ENCODE measurements around the gene GSK3A.
A peak's percentile ranks its signal among the peaks of the same experiment; 100 is the strongest.

DNA sequence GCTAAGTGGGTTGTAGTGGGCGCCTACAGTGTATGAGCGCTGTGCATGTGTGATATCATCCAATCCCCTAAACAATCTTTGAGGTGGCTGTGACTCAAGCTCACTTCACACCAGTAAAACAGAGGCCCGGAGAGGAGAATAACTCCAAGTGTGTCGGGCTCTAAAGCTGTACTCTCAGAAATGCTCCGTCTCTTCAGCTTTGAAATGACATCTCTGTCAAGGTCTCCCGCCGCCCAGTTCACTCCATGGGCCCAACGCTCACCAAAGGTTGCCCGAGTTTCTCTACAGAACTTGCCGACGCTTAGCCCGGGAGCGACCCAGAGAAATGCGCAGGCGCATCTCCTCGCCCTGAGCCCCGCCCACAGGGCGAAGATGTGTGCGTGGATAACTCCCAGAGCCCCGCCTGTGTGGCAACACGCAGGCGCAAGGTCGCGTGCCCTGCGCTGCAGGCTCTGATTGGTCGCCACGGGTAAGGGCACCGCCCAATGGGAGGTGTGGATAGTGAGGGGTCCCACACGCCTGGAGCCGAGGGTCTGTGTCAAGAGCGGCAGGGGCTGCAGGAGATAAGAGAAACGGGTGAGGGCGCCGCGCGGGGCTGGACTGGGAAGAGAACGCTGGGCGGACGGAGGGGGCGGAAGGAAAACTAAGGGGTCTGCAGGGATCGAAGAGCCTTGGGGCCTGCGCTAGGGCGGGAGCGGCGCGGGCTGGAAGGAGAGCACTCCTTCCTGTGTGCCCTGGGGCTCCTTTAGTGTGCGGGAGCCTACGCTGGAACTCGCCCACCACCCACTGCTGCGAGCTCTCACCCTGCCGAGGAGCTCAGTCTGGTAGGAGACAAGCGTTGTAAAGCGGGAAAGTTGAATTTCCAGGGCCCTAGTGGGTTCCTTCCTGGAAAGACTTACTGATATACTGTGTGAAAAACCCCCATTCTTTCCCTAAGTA, 22.3 kb downstream of the GSK3A start, which contains the start of gene ZNF526:
- TF ChIP-seq GATA2 (IDR thresholded peaks at IDR 0.05; ENCODE audit: low read depth, low read length) (peak; percentile 97), GATA3 (IDR thresholded peaks at IDR 0.05; ENCODE audit: low read depth, low read length) (no peak; the same call in 1 of the 2 replicates)

All from SH-SY5Y (cell line).